Measurements from ENCODE around the gene IFITM10. TPM values are rescaled to one million over a fixed set of nuclear protein-coding genes. Genes with fewer than 3 reads are reported as not detected.

IFITM10 gene
- total RNA-seq, 2 experiments from 2014 or later: 0.21 TPM; not detected in 1

DNA sequence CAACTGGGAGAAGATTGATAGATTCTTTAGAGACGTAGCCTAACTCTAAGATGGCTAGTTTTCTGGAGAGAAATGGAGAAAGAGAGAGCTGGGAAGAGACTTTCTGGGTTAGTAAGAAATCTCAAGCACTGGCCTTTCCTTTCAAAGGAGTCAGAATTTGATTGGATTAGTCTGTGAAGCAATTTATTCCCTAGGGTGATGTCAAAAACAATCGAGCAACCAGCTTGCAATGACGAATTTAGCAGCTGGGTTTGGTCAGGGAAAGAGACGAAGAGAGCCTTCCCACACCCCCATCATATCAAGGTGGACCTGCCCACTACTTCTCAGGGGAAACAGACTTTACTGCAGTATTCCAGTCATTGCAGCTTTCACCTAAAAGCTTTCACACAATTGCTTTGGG lies 42.6 kb downstream of the IFITM10 start:
- Mint-ChIP-seq H3K27ac (no peak overlapping the region), H3K4me1 (peaks cover 14% of the 10 kb centered on the region), H3K4me3 (no peak overlapping the region), H3K36me3 (ENCODE audit: low read depth) (no peaks in the 10 kb centered on the region), H3K9me3 (ENCODE audit: low read depth) (no peaks in the 10 kb centered on the region), H3K27me3 (no peaks in the 10 kb centered on the region)
- CTCF ChIA-PET: interaction anchor here (0.6 to 3.2 kb wide), 3 partner anchors 14 to 129 kb away, joined by 3 to 16 read pairs (median 3); no protein-coding TSS in a partner anchor
- ATAC-seq: no peak
- no peak for DNase-seq
- intact Hi-C loops (cut with DNase I, micrococcal nuclease): no loop called here
- POLR2A ChIA-PET: no interaction called here

GRCh38 chr11:1706634-1707400 lies 43.6 kb downstream of the IFITM10 start:
- Mint-ChIP-seq H3K27me3 (no peaks in the 10 kb centered on the region), H3K36me3 (ENCODE audit: low read depth) (no peaks in the 10 kb centered on the region), H3K4me3 (no peak overlapping the region), H3K4me1 (peaks cover 14% of the 10 kb centered on the region), H3K27ac (no peak overlapping the region), H3K9me3 (ENCODE audit: low read depth) (no peaks in the 10 kb centered on the region)
- intact Hi-C loops (cut with DNase I, micrococcal nuclease): no loop called here
- DNase-seq: peak; percentile 51
- CTCF ChIA-PET: interaction anchor here (0.6 to 3.2 kb wide), 6 partner anchors 9 to 445 kb away, joined by 3 to 16 read pairs (median 4); partner anchors contain the start of gene KRTAP5-6
- ATAC-seq: peak; percentile 57
- POLR2A ChIA-PET: no interaction called here

GRCh38 chr11:1705126-1706052 lies 45.0 kb downstream of the IFITM10 start:
- intact Hi-C loops (cut with DNase I, micrococcal nuclease): no loop called here
- Mint-ChIP-seq H3K27ac (no peak overlapping the region), H3K4me3 (no peak overlapping the region), H3K36me3 (ENCODE audit: low read depth) (no peaks in the 10 kb centered on the region), H3K4me1 (peaks cover 26% of the 10 kb centered on the region), H3K27me3 (no peaks in the 10 kb centered on the region), H3K9me3 (ENCODE audit: low read depth) (peaks cover 1% of the 10 kb centered on the region)
- peak; percentile 57 for ATAC-seq
- no peak for DNase-seq
- CTCF ChIA-PET: interaction anchor here (0.6 to 3.2 kb wide), 6 partner anchors 8 to 128 kb away, joined by 3 to 16 read pairs (median 4); partner anchors contain the start of gene KRTAP5-6
- POLR2A ChIA-PET: no interaction called here

DNA sequence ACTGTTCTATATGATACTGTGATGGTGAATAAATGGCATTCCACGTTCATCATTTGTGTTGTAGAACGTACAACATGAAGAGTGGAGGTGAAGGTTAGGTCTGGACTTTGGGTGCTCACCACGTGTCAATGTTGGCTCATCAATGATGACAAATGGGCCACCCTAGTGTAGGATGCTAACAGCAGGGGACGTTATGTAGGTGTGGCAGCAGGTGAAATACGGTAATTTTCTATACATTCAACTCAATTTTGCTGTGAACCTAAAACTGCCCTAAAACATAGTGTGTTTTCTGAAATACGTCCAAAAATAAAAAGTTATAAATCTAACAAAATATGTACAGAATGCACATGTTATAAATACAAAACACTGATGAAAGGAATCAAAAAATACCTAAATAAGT lies 47.2 kb downstream of the IFITM10 start:
- DNase-seq: no peak
- Mint-ChIP-seq H3K36me3 (ENCODE audit: low read depth) (no peaks in the 10 kb centered on the region), H3K27ac (no peak overlapping the region), H3K4me1 (peaks cover 26% of the 10 kb centered on the region), H3K9me3 (ENCODE audit: low read depth) (peaks cover 1% of the 10 kb centered on the region), H3K27me3 (no peaks in the 10 kb centered on the region), H3K4me3 (no peak overlapping the region)
- ChIA-PET CTCF (interaction anchor here (1.3 kb wide), 1 partner anchor 9 kb away, joined by 5 read pairs; no protein-coding TSS in a partner anchor), POLR2A (no interaction called here)
- no peak for ATAC-seq
- intact Hi-C loops (cut with DNase I, micrococcal nuclease): no loop called here

DNA sequence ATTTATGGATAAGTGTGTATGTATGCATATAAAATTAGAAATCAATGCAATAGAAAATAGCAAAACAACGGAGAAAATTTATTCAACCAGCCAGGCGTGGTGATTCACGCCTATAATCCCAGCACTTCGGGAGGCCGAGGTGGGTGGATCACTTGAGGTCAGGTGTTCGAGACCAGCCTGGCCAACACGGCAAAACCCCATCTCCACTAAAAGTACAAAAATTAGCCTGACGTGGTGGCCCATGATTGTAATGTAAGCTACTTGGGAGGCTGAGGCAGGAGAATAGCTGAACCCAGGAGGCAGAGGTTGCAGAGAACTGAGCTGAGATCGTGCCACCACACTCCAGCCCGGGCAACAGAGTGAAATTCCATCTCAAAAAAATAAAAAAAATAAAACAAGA lies 47.9 kb downstream of the IFITM10 start:
- POLR2A ChIA-PET: no interaction called here
- H3K4me3 Mint-ChIP-seq: no peak overlapping the region
- intact Hi-C loops (cut with DNase I, micrococcal nuclease): no loop called here
- ATAC-seq (no peak), DNase-seq (no peak)
- H3K36me3 Mint-ChIP-seq (ENCODE audit: low read depth): no peaks in the 10 kb centered on the region
- no peak overlapping the region for H3K27ac Mint-ChIP-seq
- H3K4me1 Mint-ChIP-seq: peaks cover 26% of the 10 kb centered on the region
- no peaks in the 10 kb centered on the region for H3K27me3 Mint-ChIP-seq
- CTCF ChIA-PET: interaction anchor here (1.3 to 2.2 kb wide), 2 partner anchors 9 to 130 kb away, joined by 5 to 14 read pairs; no protein-coding TSS in a partner anchor
- H3K9me3 Mint-ChIP-seq (ENCODE audit: low read depth): peaks cover 1% of the 10 kb centered on the region

DNA sequence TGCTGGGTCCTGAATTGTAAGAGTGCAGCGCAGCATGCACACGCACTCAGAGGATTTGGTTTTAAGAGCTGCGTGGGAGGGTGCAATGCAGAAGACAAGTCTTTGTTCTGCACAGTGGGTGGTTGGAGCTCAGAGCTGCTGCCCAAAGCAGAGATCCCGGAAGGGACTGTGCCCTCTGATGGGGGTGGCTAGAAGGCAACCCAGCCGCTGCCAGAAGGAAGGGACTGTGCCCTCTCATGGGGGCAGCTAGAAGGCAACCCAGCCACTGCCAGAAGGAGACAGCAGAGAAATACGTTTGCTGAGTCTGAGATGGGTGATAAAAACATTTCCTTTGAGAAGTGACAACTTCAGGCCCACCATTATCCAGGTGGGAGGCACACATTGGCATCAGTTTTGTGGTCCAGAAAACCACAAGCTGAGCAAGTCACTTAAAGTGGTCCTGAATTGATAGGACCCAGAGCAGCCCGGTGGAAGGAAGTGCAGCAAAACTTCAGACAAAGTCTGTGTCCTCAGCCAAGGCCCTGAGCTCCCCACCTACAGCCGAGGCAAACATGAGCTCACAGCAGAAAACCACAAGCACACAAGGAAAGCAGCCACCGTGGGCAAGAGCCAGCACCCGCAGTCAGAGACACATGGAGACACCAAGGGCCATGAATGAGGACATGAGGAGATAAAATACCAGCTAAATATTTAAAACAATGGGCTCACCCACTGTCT lies 49.1 kb downstream of the IFITM10 start:
- peak; percentile 57 for ATAC-seq
- Mint-ChIP-seq H3K27me3 (no peaks in the 10 kb centered on the region), H3K9me3 (ENCODE audit: low read depth) (peaks cover 1% of the 10 kb centered on the region), H3K4me3 (no peak overlapping the region), H3K36me3 (ENCODE audit: low read depth) (no peaks in the 10 kb centered on the region), H3K4me1 (peaks cover 23% of the 10 kb centered on the region), H3K27ac (peak overlapping the region; percentile 7)
- ChIA-PET POLR2A (interaction anchor here (0.9 kb wide), 1 partner anchor 153 kb away, joined by 3 read pairs; no protein-coding TSS in a partner anchor), CTCF (interaction anchor here (0.6 to 2.2 kb wide), 10 partner anchors 8 to 451 kb away, joined by 3 to 14 read pairs (median 3); no protein-coding TSS in a partner anchor)
- peak; percentile 48 for DNase-seq
- intact Hi-C loops (cut with DNase I, micrococcal nuclease): no loop called here

- CTCF ChIA-PET: interaction anchor here (1.3 kb wide), 1 partner anchor 134 kb away, joined by 5 read pairs; no protein-coding TSS in a partner anchor
- Mint-ChIP-seq H3K36me3 (ENCODE audit: low read depth) (no peaks in the 10 kb centered on the region), H3K4me3 (no peak overlapping the region), H3K27ac (no peak overlapping the region), H3K9me3 (ENCODE audit: low read depth) (peaks cover 1% of the 10 kb centered on the region), H3K27me3 (no peaks in the 10 kb centered on the region), H3K4me1 (peaks cover 13% of the 10 kb centered on the region)
- no peak for ATAC-seq
- intact Hi-C loops (cut with DNase I, micrococcal nuclease): no loop called here
- POLR2A ChIA-PET: no interaction called here
- no peak for DNase-seq
Observed at GRCh38 chr11:1699771-1700170, 50.6 kb downstream of the IFITM10 start.

DNA sequence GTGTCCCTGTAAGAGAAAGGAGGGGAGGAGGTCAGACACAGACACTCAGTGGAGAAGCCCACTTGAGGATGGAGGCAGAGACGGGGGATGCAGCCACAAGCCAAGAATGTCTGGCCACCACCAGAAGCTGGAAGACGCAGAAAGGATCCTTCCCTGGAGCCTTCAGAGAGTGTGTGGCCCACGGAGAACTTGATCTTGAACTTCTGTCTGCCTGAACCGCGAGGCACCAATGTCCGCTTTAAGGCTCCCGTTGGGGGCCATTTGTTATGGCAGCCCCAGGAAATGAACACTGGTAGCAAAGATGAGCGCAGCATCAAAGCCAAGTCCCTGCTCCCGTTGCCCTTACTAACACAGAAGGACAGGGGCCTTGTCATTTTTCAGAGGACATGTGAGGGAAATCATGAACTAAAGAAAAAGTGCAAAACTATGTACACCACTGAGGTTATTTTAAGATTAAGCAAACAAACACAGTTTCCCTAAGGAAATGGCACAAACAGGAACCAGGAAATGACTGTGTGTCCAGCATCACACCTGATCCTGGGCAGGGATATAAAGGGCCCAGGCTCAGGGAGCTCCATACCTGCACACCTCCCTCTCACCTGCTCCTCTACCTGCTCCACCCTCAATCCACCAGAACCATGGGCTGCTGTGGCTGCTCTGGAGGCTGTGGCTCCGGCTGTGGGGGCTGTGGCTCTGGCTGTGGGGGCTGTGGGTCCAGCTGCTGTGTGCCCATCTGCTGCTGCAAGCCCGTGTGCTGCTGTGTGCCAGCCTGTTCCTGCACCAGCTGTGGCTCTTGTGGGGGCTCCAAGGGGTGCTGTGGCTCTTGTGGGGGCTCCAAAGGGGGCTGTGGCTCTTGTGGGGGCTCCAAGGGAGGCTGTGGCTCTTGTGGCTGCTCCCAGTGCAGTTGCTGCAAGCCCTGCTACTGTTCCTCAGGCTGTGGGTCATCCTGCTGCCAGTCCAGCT lies 53.5 kb downstream of the IFITM10 start, which contains the start of gene KRTAP5-6:
Gene KRTAP5-6 (plus strand): TSS at position 588 of the 963 bp plus-strand sequence. CDS start 51 bp downstream, at position 639.
- intact Hi-C loops (cut with DNase I, micrococcal nuclease): no loop called here
- Mint-ChIP-seq H3K9me3 (ENCODE audit: low read depth) (peaks cover 1% of the 10 kb centered on the region), H3K4me1 (peaks cover 18% of the 10 kb centered on the region), H3K36me3 (ENCODE audit: low read depth) (no peaks in the 10 kb centered on the region), H3K27ac (no peak within 1 kb of the TSS), H3K27me3 (peaks cover 4% of the 10 kb centered on the region), H3K4me3 (no peak within 1 kb of the TSS)
- ChIA-PET CTCF (interaction anchor here (1.4 kb wide), 1 partner anchor 10 kb away, joined by 5 read pairs; no protein-coding TSS in a partner anchor), POLR2A (no interaction called here)
- no peak for DNase-seq
- no peak for ATAC-seq

DNA sequence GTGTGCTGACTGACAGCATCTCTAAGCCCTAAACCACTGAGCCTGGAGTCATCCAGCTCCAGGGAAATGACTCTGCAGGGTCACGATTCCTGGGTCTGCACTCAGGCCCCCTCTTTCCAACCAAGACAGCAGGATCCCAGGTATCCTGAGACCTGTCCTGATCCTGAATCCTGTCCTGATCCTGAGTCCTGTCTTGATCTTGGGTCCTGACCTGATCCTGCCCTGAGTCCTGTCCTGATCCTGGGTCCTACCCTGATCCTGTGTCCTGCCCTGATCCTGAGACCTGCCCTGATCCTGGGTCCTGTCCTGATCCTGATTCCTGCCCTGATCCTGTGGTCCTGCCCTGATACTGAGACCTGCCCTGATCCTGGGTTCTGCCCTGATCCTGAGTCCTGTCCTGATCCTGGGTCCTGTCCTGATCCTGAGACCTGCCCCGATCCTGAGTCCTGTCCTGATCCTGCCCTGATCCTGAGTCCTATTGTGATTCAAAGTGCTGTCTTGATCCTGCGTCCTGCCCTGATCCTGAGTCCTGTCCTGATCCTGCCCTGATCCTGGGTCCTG lies 54.8 kb downstream of the IFITM10 start:
- ATAC-seq (no peak), DNase-seq (no peak)
- no peaks in the 10 kb centered on the region for H3K36me3 Mint-ChIP-seq (ENCODE audit: low read depth)
- intact Hi-C loops (cut with DNase I, micrococcal nuclease): no loop called here
- no peak overlapping the region for H3K27ac Mint-ChIP-seq
- no peaks in the 10 kb centered on the region for H3K9me3 Mint-ChIP-seq (ENCODE audit: low read depth)
- no peak overlapping the region for H3K4me3 Mint-ChIP-seq
- peaks cover 9% of the 10 kb centered on the region for H3K27me3 Mint-ChIP-seq
- ChIA-PET CTCF (interaction anchor here (2.0 to 5.7 kb wide), 5 partner anchors 17 to 455 kb away, joined by 8 to 181 read pairs (median 28); partner anchors contain the start of gene SYT8), POLR2A (no interaction called here)
- H3K4me1 Mint-ChIP-seq: peaks cover 6% of the 10 kb centered on the region

Measured in activated CD4-positive, alpha-beta T cell treated with anti-CD3 and anti-CD28 coated beads for 36 hours (primary cell).